ENCODE measurements around the gene MRGPRD.

GRCh38 chr11:69014084-69014851 lies 33.5 kb upstream of the MRGPRD start:
- TF ChIP-seq, protein P1, sequence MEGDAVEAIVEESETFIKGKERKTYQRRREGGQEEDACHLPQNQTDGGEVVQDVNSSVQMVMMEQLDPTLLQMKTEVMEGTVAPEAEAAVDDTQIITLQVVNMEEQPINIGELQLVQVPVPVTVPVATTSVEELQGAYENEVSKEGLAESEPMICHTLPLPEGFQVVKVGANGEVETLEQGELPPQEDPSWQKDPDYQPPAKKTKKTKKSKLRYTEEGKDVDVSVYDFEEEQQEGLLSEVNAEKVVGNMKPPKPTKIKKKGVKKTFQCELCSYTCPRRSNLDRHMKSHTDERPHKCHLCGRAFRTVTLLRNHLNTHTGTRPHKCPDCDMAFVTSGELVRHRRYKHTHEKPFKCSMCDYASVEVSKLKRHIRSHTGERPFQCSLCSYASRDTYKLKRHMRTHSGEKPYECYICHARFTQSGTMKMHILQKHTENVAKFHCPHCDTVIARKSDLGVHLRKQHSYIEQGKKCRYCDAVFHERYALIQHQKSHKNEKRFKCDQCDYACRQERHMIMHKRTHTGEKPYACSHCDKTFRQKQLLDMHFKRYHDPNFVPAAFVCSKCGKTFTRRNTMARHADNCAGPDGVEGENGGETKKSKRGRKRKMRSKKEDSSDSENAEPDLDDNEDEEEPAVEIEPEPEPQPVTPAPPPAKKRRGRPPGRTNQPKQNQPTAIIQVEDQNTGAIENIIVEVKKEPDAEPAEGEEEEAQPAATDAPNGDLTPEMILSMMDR (IDR thresholded peaks at IDR 0.05): no peak
- TF ChIP-seq EP300 (IDR thresholded peaks at IDR 0.05): no peak
